Measurements from ENCODE around the gene UBA7. TPM values are rescaled to one million over a fixed set of nuclear protein-coding genes. Genes with fewer than 3 reads are reported as not detected.

Gene UBA7
- total and polyA plus RNA-seq, 2 of the 8 experiments (the other 6 are each of a cell fraction or from before 2014, with no cell fraction given) = 0.34 to 0.65 TPM

- TF ChIP-seq MAX (IDR thresholded peaks at IDR 0.05) = peak; percentile 40
- TF ChIP-seq POLR2AphosphoS5 (IDR thresholded peaks at IDR 0.05; ENCODE audit: low read depth, low read length) = no peak
- no peak for TF ChIP-seq CREB1 (IDR thresholded peaks at IDR 0.05)
- TF ChIP-seq ASH2L (IDR thresholded peaks at IDR 0.05; ENCODE audit: low read length) = no peak
- no peak for TF ChIP-seq NANOG (IDR thresholded peaks at IDR 0.05; ENCODE audit: insufficient read depth, low read depth, low read length, poor library complexity, severe bottlenecking)
- no peak for TF ChIP-seq TCF12 (IDR thresholded peaks at IDR 0.05; ENCODE audit: low read depth, low read length)
- no peak for TF ChIP-seq EGR1 (IDR thresholded peaks at IDR 0.05; ENCODE audit: borderline replicate concordance, low read depth, low read length)
- no peak for TF ChIP-seq TAF7 (optimal IDR thresholded peaks at IDR 0.05; ENCODE audit: borderline replicate concordance, low read depth, low read length)
- TF ChIP-seq NRF1 (IDR thresholded peaks at IDR 0.05; ENCODE audit: low read depth, low read length) = no peak
- no peak for TF ChIP-seq CHD2 (IDR thresholded peaks at IDR 0.05; ENCODE audit: low read length)
- TF ChIP-seq ATF2 (IDR thresholded peaks at IDR 0.05; ENCODE audit: low read length) = no peak
- no peak for TF ChIP-seq SAP30 (IDR thresholded peaks at IDR 0.05; ENCODE audit: insufficient read depth, insufficient replicate concordance, low read length)
- TF ChIP-seq SUZ12 (IDR thresholded peaks at IDR 0.05; ENCODE audit: low read length) = 0 out of 2 replicates have a peak, but pooled peaks have one; percentile 17
- TF ChIP-seq KDM1A (IDR thresholded peaks at IDR 0.05; ENCODE audit: borderline replicate concordance, low read length) = no peak
- no peak for TF ChIP-seq TAF1 (IDR thresholded peaks at IDR 0.05; ENCODE audit: low read depth, low read length)
- TF ChIP-seq JUN (IDR thresholded peaks at IDR 0.05; ENCODE audit: low read depth, low read length) = no peak
- TF ChIP-seq CHD1 (IDR thresholded peaks at IDR 0.05; ENCODE audit: low read depth, low read length) = no peak
- no peak for TF ChIP-seq POU5F1 (IDR thresholded peaks at IDR 0.05; ENCODE audit: low read depth, low read length)
- no peak for TF ChIP-seq JUND (IDR thresholded peaks at IDR 0.05; ENCODE audit: low read length)
- TF ChIP-seq CTCF (IDR thresholded peaks at IDR 0.05; ENCODE audit: control extremely low read depth in 1 of 3, insufficient read depth in 1 of 3, low read depth in 1 of 3, low read length in 3 of 3) = 0 out of 4 replicates have a peak, but pooled peaks of 1 of the 3 experiments have one; percentile 23
- peak in 1 of 2 experiments; percentile 46; a peak in 1 of 4 replicates for TF ChIP-seq SIN3A (conservative IDR thresholded peaks at IDR 0.05 in 1 of 2, IDR thresholded peaks at IDR 0.05 in 1 of 2; ENCODE audit: low read depth in 1 of 2, low read length in 2 of 2)
Observed at GRCh38 chr3:49803465-49804140, 10.2 kb downstream of the UBA7 start (continued).
